CD4-positive, alpha-beta T cell treated with Interferon alpha-2 for 1 hour (primary cell): Measurements from ENCODE around the gene IMP4.

Experiments used
- DNase-seq, 2 donors: peaks; one replicate each; pipeline ENCODE4 v3.0.0-alpha.2; 2020 to 2022

IMP4 gene

DNA sequence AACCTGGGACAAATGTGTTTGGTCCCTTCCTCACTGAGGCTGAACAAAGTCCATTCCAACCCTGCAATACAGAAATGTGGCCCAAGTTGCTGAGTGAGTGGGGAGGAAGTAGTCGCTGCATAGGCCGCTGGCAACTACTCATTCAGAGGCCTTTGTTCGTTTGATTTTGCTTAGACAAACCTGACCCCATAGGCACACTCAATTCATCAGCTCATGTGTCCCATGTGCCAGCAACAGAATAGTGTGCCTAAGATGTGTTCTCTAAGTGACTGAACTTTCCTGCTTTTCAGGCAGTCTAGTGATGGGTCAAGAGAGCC is 36.2 kb downstream of the IMP4 start:
- DNase-seq: no peak

DNA sequence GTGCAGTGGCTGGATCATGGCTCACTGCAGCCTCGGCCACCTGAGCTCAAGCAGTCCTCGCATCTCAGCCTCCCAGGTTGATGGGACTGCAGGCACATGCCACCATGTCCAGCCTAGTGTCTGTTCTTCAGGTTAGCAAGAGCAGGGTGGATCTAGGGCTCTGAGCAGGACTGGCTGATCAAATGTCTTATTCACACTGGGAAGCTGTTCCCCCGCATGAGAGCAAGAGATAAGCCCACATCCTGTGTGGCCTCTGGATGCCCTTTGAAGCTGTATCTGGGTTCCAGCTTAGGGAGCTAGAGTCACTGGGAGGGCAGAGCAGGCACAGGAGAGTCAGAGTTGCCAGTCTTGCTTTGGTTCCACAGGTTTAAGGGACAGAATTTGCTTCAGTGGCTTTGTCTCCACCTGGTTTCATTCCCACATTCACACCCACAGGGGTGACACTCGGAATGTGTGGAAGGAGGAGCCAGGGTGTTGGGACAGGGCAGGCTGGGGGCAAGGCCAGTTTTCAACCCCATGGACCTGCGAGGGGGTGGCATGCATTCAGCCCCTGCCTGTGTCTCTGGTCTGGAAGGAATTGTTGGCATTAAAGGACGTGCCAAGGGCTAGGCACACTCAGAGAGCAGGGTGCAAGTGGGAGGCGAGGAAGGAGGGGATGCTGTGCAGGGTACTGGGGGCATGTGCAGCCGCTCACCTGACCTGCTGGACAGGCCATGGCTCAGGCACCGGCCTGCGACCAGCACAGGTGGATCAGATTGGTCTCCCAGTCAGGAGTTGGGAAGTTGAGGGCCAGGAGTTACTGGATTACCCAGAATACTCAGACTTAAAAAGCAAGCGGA is 37.6 kb downstream of the IMP4 start:
- no peak for DNase-seq

DNA sequence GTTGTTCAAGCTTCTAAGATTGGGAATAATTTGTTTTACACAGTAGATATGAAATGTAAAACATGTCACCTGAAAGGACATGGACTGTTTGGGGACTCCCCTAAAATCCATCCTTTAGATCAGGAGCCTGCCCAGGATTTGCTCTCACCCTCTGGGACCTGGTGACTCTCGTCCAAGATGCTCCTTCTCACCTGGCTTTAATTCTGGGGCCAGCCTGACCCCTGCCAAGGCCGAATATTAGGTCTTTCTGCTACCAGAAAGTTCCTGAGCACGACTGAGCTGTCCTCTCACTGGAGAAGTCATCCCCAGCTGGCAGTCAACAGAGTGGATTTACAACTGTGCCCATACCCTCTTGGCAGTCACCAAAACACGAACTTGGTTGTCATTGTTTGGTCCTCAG is 38.4 kb downstream of the IMP4 start:
- no peak for DNase-seq

DNA sequence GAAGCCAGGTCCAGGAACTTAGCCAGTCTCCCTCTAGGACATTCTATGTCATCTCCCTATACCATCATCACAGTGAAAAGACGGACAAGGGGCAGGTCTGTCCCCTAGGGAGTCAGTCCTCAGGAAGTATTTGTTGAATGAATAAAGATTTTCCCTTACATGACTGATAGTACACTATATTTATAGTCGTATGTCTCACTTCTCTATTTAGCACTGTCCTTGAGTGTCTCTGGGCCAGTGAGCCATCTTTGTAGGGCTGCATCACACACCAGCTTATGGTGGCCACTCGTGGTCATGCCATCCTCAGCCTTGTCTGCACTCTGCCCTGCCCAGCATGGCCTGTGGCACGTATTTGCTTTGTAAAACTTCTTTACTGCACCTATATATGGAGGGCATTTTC is 38.9 kb downstream of the IMP4 start:
- no peak for DNase-seq

DNA sequence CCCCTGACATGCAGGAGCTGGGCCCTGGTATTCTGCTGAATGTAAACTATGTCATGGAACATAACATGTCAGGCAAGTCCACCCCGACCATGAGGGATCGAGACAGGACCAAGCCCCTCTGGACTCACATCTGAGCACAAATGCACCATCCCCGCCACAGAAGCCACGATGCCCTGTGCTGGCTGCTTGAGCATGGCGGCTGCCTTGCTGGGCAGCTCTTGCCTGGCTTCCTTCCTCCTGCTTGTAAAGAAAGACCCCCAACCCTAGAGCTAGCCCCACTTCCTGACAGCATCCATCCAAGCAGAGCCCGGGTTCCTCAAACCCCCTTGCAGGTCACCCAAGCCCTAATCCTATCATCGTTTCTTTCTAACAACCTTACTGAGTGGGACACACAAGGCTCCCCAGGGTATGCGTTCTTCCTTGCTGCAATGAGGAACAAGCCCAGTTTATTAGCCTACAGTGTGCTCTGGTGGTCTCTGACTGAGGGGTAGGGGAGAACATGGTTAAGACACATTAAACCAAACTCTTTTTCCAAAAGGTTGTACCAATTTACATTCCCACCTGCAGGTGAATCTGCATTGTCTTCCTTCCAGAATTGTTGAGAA is 39.7 kb downstream of the IMP4 start:
- DNase-seq: no peak

DNA sequence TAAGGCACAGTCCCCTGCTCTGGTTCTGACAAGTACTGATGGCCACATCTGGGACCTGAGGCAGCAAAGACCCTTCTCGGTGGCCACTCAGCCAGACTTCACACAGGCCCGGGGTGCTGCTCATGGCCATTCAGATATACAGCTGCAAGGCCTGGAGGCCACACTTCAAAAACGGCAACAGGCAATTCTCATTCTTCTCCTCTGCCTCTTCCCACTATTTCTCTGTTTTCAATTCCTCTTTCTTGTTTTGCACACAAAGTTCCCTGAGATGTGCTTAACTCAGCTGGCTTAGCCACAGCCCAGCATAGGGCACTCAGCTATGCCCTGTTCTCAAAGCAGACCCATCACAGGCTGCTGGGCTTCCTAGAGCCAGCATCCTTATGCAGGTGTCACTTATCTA is 43.0 kb downstream of the IMP4 start:
- no peak for DNase-seq

DNA sequence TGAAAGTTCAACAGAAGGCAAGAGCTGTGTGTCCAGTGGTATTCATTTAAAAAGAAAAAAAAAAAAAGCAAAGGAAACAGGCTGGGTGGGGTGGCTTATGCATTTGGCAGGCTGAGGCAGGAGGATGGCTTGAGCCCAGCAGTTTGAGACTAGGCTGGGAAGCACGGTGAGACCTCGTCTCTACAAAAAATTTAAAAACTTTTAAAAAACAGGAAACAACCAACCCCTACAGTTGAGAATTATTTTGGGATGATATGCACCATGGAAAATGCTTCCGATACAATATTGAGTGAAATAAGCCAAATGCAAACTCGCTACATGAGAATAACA is 44.3 kb downstream of the IMP4 start:
- no peak for DNase-seq

DNA sequence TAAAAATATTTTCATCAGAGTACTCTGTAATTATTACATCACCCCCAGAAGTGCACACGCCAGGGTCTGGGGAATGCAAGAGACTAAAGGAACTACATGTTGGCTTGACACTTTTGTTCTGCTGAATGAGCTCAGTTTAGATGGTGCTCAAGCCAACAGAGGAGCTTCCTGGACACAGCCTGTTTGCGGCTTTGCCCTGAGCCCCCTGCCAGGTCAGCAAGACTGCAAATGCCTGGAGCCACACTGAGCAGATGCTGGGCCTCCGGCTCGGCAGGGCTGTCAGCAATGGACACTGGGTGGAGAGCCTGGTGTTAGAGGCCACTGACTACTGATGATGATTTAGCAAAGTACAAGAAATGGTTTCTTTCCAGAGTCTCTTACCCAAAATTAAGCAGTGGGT is 45.1 kb downstream of the IMP4 start:
- DNase-seq: no peak

DNA sequence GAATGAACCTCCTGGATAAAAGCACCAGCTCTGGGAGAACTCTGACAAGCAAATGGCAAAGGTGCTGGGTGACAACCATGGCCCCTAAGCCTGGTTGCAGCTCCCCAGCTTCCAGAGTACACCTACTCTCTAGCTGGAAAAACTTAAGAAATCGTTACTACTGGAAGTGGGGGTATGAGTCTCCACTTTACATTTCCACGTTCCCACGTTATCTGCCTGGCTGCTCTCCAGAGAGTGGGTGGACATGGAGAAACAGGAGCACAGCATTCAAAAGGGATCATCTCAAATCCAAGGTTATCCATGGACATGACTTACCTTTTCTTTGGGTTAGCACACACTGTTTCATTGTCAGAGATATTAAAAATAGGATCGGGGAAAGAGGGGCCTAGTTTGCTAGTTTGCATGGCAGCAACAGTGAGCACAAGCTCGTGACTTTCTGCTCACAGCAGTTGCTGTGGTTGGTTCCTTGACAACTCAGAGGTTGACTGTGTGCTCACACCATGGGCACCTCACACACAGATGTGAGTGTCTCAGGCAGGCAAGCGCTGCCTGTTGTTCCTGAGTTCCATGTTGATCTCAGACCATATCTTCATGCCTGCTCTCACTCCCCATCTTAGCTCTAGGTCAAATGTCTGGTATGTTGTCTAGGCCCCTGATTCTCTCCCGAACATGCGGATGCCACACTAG is 45.7 kb downstream of the IMP4 start:
- DNase-seq: no peak

DNA sequence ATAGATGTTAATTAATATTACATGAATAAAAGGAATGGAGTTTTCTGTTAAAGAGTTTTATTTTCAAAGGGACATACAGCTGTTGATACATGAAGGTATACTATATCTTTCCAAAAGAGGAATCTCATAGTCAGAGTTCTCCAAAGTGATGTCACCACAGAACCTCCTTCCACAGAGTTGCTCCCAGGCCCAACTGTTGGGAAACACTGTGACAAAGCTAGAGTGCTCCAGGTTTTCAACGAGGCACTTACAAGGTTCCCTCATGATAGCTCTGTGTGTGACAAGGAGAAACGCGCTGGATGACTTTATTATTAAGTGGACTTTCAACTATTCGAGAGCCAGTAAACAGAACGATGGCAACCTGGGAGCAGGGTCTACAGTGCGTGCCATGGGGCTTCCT is 46.7 kb downstream of the IMP4 start:
- no peak for DNase-seq

DNA sequence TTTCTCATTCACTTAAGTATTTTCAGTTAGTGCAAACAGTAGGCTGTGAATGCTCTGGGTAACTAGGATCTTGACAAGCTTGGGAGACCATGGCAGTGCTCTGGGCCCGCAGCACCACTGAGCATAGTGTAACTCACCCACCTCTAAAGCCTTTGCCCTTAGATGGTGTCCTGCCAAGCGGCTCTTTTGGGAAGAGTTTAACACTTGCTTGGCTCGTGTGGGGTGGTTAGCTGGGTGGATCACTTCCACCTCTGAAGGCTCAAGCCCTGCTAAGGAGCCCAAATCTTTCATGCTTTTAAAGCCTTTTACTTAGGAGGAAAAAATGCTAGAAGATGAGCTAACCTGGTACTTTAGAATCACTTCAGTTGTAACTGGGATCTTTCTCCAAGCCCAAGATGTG is 47.1 kb downstream of the IMP4 start:
- no peak for DNase-seq

DNA sequence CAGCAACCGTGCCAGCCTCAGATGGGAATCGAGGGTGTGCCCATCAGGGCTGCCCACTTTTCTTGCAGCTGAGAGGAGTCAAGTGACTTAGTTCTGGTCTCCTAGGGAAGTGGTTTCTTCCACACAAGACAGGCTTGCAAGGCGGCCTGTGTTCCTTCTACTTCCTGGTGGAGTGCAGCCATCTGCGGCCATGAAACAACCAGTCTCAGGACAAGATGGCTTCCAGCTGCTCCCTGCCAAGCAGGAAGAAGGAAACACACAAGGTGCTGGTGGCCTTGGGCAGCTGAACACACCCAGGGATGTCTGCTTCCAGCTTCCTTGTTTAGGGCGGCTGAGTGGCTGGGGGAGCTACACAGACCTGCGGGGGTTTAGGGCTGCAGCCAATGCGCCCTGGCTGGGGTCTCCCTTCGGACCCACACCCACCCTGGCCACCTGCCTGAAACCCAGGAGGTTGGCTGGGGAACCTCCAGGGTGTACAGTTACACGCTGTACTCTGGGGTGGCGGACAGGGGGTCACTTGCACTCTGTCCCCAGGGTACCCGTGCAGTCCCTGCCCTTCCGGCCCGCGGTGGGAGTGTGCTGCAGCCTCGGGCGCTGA is 47.9 kb downstream of the IMP4 start:
- DNase-seq: peak in 1 of 2 donors; percentile 18

DNA sequence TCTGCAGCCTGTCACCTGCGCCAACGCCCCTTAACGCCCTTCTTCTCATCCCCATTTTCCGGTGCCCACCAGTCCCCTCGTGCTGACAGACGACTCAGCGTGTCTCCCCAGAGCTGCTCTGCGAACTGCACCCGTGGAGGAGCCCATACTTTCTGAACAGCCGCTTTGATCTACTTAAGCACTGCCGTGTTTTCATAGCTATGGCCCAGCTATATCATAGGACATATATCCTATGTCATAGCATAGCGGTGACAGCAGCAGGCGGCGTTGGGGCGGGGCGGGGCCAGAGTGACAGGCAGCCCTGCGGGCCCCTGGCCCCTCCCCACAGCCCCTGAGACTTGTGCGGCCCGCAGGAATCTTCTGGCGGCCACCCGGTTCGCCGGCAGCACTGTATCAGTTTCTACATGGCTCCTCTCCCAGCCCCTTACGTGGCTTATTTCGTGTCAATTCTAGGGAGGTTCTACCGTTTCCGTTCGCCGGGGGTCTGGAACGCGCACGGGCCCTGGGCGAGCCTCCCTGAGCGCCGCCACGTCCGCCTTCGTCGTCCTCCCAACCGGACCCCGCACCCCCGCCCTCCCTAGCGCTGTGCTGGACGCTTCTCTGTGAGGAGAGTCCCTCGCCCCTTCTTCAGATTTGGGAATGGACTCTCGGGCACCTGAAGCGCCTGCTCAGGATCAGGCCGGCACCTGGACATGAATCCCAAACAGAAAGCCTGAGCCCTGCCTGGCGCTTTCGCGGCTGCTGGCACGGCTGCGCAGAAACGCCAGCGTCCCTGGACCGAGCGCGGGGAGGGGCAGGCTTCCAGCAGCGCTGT is 48.6 kb downstream of the IMP4 start:
- DNase-seq: peak; percentile 57 to 60

DNA sequence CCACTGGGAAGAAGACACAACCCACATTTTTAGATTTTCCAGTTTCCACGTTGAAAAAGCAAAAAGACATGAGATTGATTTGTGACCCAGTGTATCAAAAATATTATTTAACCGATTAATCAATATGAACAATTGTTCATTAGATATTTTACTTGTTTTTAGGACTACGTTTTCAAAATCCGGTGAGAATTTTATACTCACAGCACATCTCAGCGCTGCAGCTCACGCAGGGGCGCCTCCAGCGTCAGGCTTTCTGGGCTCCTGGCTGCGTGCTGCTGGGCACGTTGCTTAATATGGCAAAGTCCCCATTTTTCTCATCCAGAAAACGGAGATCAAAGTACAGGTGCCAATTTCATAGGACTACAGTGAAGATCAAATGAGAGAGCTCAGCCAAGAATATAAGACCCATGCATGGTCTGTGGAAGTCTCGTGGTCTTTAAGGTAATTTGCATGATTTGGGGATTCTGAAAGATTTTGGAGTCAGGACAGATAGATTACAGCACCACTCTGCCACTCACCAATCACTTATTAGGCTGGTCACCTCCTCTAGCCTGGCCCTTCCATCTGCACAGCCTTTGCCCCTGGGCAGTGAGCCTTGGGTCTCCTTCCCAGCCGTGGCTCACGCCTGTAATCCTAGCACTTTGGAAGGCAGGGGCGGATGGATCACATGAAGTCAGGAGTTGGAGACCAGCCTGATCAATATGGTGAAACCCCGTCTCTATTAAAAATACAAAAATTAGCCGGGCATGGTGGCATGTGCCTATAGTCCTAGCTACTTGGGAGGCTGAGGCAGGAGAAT is 49.4 kb downstream of the IMP4 start:
- DNase-seq: no peak

DNA sequence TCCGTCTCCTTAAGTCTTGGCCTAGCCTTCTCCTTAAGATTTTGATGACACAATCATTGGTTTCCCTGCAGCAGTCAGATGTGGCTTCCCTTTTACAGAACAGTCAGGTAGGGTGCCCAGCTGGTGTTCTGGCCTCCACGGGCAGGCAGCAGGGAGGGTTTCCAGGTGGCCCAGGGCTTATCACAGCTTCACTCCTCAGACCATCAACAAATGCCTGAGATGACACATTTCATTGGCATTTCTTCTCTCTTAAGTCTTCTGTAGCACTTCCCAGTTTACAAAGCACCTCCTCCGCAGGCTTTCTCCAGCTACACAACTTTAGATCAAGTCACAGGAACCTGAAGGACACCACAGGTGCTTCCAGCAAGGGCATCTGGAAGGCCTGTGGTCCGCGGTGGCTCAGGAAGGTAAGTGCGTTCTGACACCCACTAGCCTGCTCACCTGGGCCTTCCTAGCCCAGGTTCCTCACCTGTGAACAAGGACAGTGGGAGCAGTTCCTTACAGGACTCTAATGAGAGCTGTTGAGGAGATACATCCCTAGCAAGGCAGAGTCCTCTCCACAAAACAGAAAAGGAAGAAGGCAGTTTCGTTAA is 50.7 kb downstream of the IMP4 start:
- DNase-seq: no peak
